Type B pancreatic cell (in vitro differentiated cells): ENCODE results near the gene STXBP6. TPM values are rescaled to one million over a fixed set of nuclear protein-coding genes. Genes with fewer than 3 reads are reported as not detected.

ENCODE experiments used
- DNase-seq: peaks from one replicate; pipeline ENCODE4 v3.0.0; 2021; ENCODE audit warnings: mixed read lengths; ENCODE audit not compliant: unreplicated experiment; ENCODE audit errors: extremely low spot score
- H3K27ac Mint-ChIP-seq: 2 replicates; pipeline ENCODE4 v1.8.0; 2021; ENCODE audit warnings: mild to moderate bottlenecking, mixed read lengths
- H3K27me3 Mint-ChIP-seq: 2 replicates; pipeline ENCODE4 v1.8.0; 2021; ENCODE audit warnings: mixed read lengths
- H3K36me3 Mint-ChIP-seq: 2 replicates; pipeline ENCODE4 v1.8.0; 2021; ENCODE audit warnings: mixed read lengths
- H3K4me1 Mint-ChIP-seq: one replicate; pipeline ENCODE4 v1.8.0; 2021; ENCODE audit warnings: mixed read lengths; ENCODE audit not compliant: unreplicated experiment
- H3K4me3 Mint-ChIP-seq: 2 replicates; pipeline ENCODE4 v1.8.0; 2021; ENCODE audit warnings: mild to moderate bottlenecking, mixed read lengths
- H3K9me3 Mint-ChIP-seq: 2 replicates; pipeline ENCODE4 v1.8.0; 2021; ENCODE audit warnings: mixed read lengths
- CTCF ChIP-seq: fragments of 200-600 bp; sonication (generic); conservative IDR thresholded peaks from 2 replicates; pipeline ENCODE4 v1.5.0; 2021; ENCODE audit warnings: antibody characterized with exemption, mild to moderate bottlenecking
- total RNA-seq: library from RNA; stranded (reverse); gene quantifications from 2 replicates; pipeline ENCODE4 v1.2.1, GENCODE V29; 2021; ENCODE audit warnings: low replicate concordance

Gene STXBP6
- total RNA-seq, 1 donor from 2014 or later = 17.0 TPM

DNA sequence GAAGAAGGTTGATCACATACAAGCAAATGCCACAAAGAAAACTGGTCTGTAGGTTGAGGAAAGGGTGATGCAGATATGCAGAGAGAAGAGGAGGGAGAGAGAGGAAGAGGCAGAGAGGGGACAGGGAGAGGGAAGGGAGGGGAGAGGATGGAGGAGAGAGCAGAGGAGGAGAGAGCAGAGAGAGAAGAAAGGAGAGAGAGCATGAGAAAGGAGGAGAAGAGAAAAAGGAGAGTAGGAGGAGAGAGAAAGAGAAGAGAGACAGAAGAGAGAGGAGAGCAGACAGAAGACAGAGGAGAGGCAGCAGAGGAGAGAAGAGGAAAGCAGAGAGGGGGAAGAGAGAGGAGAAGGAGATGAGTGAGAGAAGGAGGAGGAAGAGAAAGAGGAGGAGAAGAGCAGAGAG, 59.2 kb downstream of the STXBP6 start:
- Mint-ChIP-seq H3K4me1 (no peaks in the 10 kb centered on the region), H3K36me3 (peaks cover 5% of the 10 kb centered on the region), H3K9me3 (no peaks in the 10 kb centered on the region), H3K27ac (no peak overlapping the region), H3K27me3 (no peaks in the 10 kb centered on the region), H3K4me3 (no peak overlapping the region)
- DNase-seq = no peak
- TF ChIP-seq CTCF = no peak

DNA sequence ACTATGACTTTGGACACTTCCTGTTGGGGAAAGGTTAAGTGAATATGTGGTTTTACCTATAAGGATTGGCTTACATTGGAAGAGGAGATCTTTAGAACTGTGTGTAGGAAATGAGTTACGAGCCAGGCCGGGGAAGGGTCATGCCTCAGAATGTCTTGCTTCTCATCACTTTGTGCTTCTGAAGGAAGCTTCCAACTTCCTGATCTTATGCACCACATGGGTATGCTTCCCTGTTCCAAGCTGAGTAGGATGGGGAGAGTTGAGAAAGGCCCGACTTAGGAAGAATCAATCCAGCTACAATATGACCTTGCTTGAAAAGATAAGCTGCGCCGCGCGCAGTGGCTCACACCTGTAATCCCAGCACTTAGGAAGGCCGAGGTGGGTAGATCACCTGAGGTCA, 59.9 kb downstream of the STXBP6 start:
- Mint-ChIP-seq H3K36me3 (peaks cover 5% of the 10 kb centered on the region), H3K9me3 (no peaks in the 10 kb centered on the region), H3K27me3 (no peaks in the 10 kb centered on the region), H3K4me1 (no peaks in the 10 kb centered on the region), H3K4me3 (no peak overlapping the region), H3K27ac (no peak overlapping the region)
- TF ChIP-seq CTCF = no peak
- DNase-seq = no peak

- no peak for TF ChIP-seq CTCF
- no peak for DNase-seq
- H3K36me3 Mint-ChIP-seq = peaks cover 5% of the 10 kb centered on the region
- H3K27me3 Mint-ChIP-seq = no peaks in the 10 kb centered on the region
- no peaks in the 10 kb centered on the region for H3K4me1 Mint-ChIP-seq
- H3K27ac Mint-ChIP-seq = no peak overlapping the region
- H3K9me3 Mint-ChIP-seq = no peaks in the 10 kb centered on the region
- H3K4me3 Mint-ChIP-seq = no peak overlapping the region
Observed at GRCh38 chr14:24988760-24989159, 61.2 kb downstream of the STXBP6 start.

GRCh38 chr14:24986206-24986893, 63.6 kb downstream of the STXBP6 start:
- Mint-ChIP-seq H3K4me3 (no peak overlapping the region), H3K27me3 (no peaks in the 10 kb centered on the region), H3K27ac (no peak overlapping the region), H3K9me3 (peaks cover 7% of the 10 kb centered on the region), H3K4me1 (peaks cover 5% of the 10 kb centered on the region), H3K36me3 (peaks cover 5% of the 10 kb centered on the region)
- no peak for TF ChIP-seq CTCF
- DNase-seq = no peak

DNA sequence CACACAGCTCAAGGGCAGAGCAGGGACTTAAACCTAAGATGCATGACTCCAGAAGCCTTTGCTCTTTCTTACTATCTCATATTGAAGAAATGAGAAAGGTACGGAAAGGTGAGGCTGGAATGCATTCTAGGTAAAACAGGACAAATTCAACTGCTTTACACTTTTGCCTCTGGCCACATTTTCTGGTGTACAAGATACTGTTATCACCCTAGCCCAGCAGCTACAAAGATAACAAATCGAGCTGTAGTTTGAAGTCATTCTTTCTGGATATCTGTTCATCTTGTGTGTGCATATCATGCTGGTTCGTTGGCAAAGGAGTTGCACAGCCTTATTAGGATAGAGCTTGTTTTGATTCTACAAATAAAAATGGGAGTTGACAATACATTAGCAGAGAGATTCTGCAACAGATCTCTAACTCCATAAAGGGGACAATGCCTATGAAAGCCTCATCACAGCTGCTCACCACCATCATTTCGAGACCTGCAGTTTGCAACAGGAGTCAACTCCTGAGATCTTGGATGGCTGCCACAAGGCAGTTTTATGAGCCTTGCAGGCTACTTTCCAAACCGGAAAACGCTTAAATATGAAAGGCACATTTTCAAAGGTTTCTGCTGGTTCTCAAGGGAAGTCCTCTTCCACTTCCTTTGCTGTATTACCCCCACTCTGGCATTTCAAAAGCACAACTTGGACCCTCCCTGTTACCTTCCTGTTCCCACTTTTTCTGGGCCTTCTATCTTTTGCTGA, 64.9 kb downstream of the STXBP6 start:
- no peak for TF ChIP-seq CTCF
- Mint-ChIP-seq H3K36me3 (peaks cover 4% of the 10 kb centered on the region), H3K27me3 (no peaks in the 10 kb centered on the region), H3K27ac (peak overlapping the region; percentile 7), H3K4me1 (peaks cover 5% of the 10 kb centered on the region), H3K9me3 (peaks cover 7% of the 10 kb centered on the region), H3K4me3 (no peak overlapping the region)
- no peak for DNase-seq
